Activated CD4-positive, alpha-beta T cell treated with anti-CD3 and anti-CD28 coated beads, Interleukin-2, Interleukin-6, amounts not matched to agents 100 ng/mL and 50 ng/mL, durations not matched to agents 16 hours and 8 hours (primary cell): ENCODE results near the gene TNFRSF11A.

ENCODE experiments used
- DNase-seq: peaks from one replicate; pipeline ENCODE4 v3.0.0-alpha.2; 2020

Gene TNFRSF11A

GRCh38 chr18:62324917-62325805 is at the start of gene TNFRSF11A:
TNFRSF11A (plus strand) TSS chr18:62325310; CDS start chr18:62325353, 43 bp downstream.
- peak; percentile 82 for DNase-seq

DNA sequence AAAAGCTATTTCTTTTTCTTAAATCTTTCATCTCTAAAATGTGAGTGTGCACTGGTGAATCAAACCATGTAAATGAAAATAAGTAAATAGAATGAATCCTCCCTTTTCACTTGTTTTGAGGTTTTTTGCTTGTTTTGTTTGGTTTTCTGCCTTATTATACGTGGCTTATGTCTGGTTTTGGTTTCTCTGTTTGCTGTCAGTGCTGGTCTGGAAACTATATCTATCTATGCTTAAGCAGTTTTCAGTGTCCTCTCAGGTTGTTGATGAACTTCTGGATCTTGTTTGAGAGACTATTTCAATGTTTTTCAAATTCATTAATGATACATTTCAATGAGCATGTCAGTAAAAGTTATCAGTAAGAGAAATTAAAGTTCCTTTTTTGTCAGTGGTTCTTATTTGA is 48.1 kb upstream of the TNFRSF11A start:
- DNase-seq = no peak

DNA sequence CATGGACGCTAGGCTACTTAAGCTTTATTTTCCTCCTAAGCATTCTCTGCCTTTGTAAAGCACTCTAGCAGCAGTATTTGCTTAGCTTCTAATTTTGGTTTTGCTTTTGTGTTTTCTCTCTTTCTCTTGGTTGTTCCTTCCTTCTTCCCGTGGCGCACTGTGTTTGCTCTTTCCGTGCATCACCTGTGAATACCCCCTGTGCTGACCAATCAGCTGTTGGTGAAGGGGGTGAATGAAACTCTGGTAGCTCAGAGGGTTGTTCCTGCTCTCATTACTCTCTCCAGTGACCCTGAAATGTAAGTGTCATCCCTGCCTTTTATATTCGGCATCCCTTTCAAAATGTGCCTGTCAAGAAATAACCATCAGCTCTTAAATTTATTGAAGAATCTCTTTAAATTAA is 45.5 kb upstream of the TNFRSF11A start:
- no peak for DNase-seq

- DNase-seq = no peak
These were observed 45.1 kb upstream of the TNFRSF11A start for GRCh38 chr18:62280058-62280457.

DNA sequence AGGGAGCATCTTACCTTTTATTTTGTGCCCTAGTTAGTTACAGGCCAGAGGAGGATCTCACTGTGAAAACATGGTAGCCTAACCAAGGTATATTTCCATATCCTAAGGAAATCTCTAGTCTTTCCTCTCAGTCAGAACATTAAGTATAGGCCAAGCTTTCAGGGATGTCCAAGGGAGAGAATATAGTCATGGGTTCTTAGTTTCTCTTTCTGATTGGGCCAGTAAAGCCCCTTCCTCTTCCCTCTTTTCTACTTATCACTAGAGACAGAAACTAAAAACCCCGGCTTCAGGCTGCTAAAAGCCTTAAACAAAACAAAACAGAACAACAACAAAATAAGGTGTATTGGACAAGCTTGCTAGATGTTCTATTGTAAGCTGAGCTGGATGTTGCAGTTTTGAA is 44.3 kb upstream of the TNFRSF11A start:
- DNase-seq = peak; percentile 4

- peak; percentile 44 for DNase-seq
These were observed 43.4 kb upstream of the TNFRSF11A start for GRCh38 chr18:62281684-62282083.

- peak; percentile 49 for DNase-seq
These were observed 42.9 kb upstream of the TNFRSF11A start for GRCh38 chr18:62282188-62282629.

DNA sequence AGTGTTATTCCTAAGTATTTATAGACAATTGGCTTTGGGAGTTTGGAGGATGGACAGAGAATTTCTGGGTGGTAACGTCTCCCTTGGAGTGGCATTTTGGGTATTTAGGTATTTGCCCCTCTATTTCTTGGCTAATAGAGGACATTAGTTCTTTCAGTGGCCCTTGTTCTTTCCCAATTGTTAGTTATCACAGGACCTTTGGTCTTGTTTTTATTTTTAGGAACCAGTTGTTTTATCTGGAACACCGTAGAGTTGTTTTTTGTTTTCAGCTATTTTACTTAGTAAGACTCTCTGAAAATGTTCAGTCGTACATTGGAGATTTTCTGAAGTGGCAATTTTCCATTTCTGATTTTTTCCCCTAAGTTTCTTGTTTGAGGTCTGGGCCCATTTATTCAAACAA is 40.5 kb upstream of the TNFRSF11A start:
- no peak for DNase-seq

DNA sequence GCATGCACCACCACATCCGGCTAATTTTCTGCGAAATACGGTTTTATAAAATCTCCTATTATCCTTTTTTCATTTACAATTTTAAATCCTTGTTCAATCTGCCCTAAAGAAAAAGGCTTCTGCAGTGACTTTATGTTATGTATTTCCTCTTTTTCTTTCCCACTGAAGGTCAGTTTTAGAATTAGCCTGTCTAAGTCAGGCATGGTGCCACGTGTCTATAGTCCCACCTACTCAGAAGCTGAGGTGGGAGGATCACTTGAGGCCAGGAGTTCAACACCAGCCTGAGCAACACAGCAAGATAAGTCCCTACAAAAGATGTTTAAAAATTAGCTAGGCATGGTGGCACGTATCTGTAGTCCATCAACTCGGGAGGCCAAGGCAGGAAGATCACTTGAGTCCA is 39.8 kb upstream of the TNFRSF11A start:
- no peak for DNase-seq

- no peak for DNase-seq
These were observed 37.1 kb upstream of the TNFRSF11A start for GRCh38 chr18:62287781-62288664.

DNA sequence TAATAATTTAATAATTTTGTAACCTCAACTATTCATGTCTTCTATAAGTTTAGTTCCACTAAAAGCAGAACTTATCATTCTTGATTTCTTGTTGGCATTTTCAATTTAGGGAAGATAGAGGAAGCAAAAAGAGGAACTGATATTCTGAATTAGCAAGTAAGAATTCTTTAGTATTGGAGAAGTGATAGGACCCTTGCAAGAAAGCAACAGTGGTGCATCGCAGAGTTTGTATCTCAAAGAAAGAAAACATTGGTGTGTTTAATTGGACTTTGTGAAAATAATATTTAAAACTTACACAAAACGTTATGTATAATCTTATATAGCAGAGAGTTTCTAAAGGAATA is 36.5 kb upstream of the TNFRSF11A start:
- no peak for DNase-seq

DNA sequence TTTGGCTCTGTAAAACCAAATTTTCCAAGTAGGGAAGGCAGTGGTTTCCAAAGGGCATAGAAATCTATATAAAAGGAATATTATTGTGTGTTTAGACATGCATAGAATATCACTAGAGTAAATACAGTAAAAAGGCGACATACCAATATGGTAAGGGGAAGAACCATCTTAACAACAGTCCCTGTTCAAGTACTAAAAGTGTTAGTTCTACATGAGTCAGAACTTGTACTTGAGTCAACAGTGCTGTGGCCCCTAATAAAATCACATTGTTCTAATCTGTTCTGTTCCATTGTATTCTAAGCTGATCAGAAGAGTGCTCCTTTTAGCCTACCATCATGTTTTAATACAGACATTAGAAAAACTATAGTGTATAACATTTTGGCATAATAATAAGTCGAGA is 36.1 kb upstream of the TNFRSF11A start:
- DNase-seq = peak; percentile 15

DNA sequence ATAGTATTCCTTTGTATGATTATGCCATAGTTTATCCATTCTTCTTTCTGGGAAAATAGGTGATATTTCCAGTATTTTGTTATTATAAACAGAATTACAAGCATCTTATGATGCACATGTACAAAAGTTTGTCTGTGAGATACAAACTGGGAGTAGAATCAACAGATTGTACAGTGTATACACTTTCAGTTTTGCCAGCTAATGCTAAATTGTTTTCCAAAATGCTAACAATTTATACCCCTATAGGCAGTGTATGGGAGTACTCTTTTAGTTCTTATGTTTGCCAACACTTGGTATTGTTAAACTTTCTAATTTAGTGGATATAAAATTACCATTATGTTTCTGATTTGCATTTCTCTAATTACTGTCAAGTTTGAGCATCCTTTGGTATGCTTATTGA is 31.0 kb upstream of the TNFRSF11A start:
- no peak for DNase-seq

GRCh38 chr18:62300359-62300963 is 24.6 kb upstream of the TNFRSF11A start:
- no peak for DNase-seq

GRCh38 chr18:62301322-62301721 is 23.8 kb upstream of the TNFRSF11A start:
- no peak for DNase-seq

GRCh38 chr18:62312851-62313250 is 12.3 kb upstream of the TNFRSF11A start:
- DNase-seq = no peak

DNA sequence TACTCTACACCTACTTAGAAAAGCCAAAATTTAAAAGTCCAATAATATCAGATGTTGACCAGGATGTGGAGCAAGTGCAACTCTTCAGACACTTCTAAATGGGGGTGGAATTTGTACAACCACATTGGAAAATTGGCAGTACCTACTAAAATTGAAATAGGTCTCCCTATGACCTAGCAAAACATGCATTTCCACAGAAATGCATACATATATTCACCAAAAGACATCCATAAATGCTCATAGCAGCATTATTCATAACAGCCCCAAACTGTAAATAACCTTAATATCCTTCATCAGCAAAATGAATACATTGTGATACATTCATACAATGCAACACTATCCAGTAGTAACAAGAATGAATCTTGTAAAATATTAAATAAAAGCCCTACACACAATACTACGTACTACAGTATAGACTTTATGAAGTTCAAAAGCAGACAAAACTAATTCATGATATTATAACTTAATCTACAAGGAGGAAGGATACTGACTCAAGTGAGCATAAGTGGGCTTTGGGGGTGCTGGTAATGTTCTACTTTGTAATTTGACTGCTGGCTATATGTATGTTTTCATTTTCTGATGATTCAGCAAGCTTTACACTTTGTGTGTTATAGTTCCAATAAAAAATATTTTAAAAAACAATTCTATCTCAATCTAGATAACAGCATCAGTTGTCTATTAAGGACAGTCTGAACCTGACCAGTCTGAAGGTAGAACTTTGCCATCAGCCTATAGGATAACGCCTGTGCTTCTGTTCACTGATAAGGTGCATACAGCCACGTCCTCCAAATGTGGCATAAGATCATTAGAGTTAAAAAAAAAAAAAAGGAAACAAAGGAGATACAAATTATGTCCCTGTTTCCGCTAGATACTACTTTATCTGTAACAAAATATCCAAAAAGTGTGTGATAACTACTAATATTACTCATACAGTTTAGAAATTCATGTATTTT is 6.6 kb upstream of the TNFRSF11A start:
- no peak for DNase-seq

- no peak for DNase-seq
These were observed 3.9 kb upstream of the TNFRSF11A start for GRCh38 chr18:62321201-62321600.

DNA sequence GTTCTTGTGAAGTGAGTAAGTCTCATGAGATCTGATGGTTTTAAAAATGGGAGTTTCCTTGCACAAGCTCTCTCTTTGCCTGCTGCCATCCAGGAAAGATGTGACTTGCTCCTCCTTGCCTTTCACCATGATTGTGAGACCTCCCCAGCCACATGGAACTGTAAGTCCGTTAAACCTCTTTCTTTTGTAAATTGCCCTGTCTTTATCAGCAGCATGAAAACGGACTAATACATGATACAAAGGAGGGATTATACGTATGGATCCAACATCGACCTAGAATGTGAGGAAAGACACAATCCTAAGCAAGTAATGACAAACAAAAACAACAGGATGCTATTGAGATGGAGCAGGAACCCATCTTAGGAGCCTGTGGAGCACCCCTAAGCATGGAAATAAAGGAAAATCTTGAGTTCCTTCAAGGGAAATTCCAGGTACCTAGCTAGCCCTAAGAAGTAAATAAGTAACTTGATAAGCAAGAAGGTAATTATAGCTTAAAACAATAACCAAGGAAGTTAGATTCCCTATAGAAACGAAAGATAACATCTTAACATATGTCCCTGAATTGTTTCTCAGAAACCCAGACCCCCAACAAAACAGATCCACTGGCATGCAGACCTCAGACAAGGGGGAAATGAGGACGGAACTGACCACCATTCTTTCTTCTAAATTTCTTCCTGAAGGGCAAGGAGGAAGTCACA is 1.5 kb upstream of the TNFRSF11A start:
- no peak for DNase-seq

DNA sequence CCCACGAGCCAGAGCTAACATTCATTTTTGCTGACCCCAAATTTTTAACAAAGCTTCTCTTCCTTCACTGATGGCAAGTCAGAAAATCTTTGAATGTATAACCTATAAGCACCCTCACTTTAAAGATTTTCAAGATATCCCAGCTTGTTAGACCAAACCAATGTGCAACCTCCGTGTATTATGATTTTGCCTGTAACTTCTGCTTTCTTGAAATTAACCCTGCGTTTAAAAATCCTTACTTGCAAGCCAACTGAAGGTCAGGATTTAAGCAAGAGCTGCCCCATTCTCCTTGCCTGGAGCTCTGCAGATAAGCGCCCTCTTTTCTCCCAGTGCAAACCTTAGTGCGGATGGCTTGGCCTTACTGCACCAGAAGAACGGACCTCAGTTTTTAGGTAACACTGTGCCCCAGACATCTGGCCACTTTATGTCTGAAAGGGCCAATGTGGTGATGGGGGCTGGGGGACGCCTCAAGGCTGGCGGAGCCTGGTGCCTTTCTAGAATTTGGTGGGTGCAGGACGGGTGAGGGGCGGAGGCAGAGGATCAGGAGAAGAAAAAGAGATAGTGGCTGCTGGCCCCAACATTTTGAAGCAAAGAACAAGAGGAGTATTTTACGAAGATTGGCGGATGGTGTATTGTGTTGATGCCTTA is 805 bp upstream of the TNFRSF11A start:
- DNase-seq = no peak
